ENCODE data around the gene RPS4Y1. TPM values are rescaled to one million over a fixed set of nuclear protein-coding genes. Genes with fewer than 3 reads are reported as not detected.

The RPS4Y1 gene
- total and polyA plus RNA-seq, 2 of the 4 experiments (the other 2 are of a cell fraction) = not detected

GRCh38 chrY:2857068-2857467 lies 15.7 kb downstream of the RPS4Y1 start:
- ATAC-seq (ENCODE audit: low read depth) (no peak), DNase-seq (no peak)
- Histone ChIP-seq H2BK120ac (ENCODE audit: low read depth, low read length) (no peak overlapping the region), H3K4ac (ENCODE audit: low read depth, low read length) (no peak overlapping the region), H3K4me1 (ENCODE audit: control insufficient read depth, insufficient read depth, low read length) (no peaks in the 10 kb centered on the region), H3K79me1 (ENCODE audit: low read depth in 1 of 2, low read length in 2 of 2) (no peaks in the 10 kb centered on the region), H2AFZ (replicated peaks; ENCODE audit: low read length, poor library complexity) (no peak overlapping the region), H3K27ac (ENCODE audit: insufficient read depth, low read length) (no peak overlapping the region), H2BK5ac (ENCODE audit: low read depth, low read length, poor library complexity, severe bottlenecking) (no peak overlapping the region), H3K18ac (ENCODE audit: low read depth, low read length) (no peak overlapping the region), H3K9ac (ENCODE audit: low read depth, low read length) (no peak overlapping the region), H3K23ac (ENCODE audit: low read depth, low read length) (no peak overlapping the region), H3K36me3 (ENCODE audit: control insufficient read depth, insufficient read depth, low read length) (no peaks in the 10 kb centered on the region), H3K14ac (replicated peaks; ENCODE audit: low read depth, low read length) (no peak overlapping the region), H3K27me3 (ENCODE audit: control insufficient read depth, insufficient read depth, low read length) (no peaks in the 10 kb centered on the region), H2BK15ac (ENCODE audit: low read depth, low read length) (no peak overlapping the region), H2BK20ac (ENCODE audit: low read depth, low read length) (no peak overlapping the region), H2AK9ac (replicated peaks; ENCODE audit: low read depth, low read length, poor library complexity) (no peak overlapping the region), H2AK5ac (ENCODE audit: low read depth, low read length) (no peak overlapping the region), H3K9me3 (ENCODE audit: control insufficient read depth, insufficient read depth, low read length) (no peaks in the 10 kb centered on the region), H3K4me3 (ENCODE audit: insufficient read depth, low read depth, low read length) (no peak overlapping the region), H3K4me2 (ENCODE audit: low read depth, low read length) (no peak overlapping the region), H4K5ac (ENCODE audit: low read depth, low read length) (no peak overlapping the region), H4K8ac (ENCODE audit: low read depth in 2 of 2, low read length in 2 of 2) (no peak overlapping the region), H3K56ac (ENCODE audit: extremely low read depth, insufficient read depth, low read length) (no peak overlapping the region), H4K20me1 (ENCODE audit: insufficient read depth, low read length) (no peaks in the 10 kb centered on the region), H4K91ac (ENCODE audit: insufficient read depth, low read depth, low read length) (no peak overlapping the region), H3K9me1 (ENCODE audit: insufficient read depth, low read length) (no peaks in the 10 kb centered on the region)
- TF ChIP-seq RFX5 (IDR thresholded peaks at IDR 0.05; ENCODE audit: low read depth, low read length) = no peak
- TF ChIP-seq FOS (IDR thresholded peaks at IDR 0.05; ENCODE audit: low read depth, low read length) = no peak
- TF ChIP-seq MAZ (IDR thresholded peaks at IDR 0.05; ENCODE audit: borderline replicate concordance, low read depth, low read length) = no peak
- no peak for TF ChIP-seq BHLHE40 (IDR thresholded peaks at IDR 0.05; ENCODE audit: low read depth, low read length)
- TF ChIP-seq CEBPB (IDR thresholded peaks at IDR 0.05; ENCODE audit: low read depth, low read length) = no peak
- TF ChIP-seq NFE2L2 (IDR thresholded peaks at IDR 0.05; ENCODE audit: low read depth, low read length) = no peak
- TF ChIP-seq SMC3 (IDR thresholded peaks at IDR 0.05; ENCODE audit: low read depth, low read length) = no peak
- TF ChIP-seq CHD1 (IDR thresholded peaks at IDR 0.05; ENCODE audit: low read depth, low read length) = no peak
- no peak for TF ChIP-seq MAFK (IDR thresholded peaks at IDR 0.05; ENCODE audit: low read depth, low read length)
- no peak for TF ChIP-seq CTCF (conservative IDR thresholded peaks at IDR 0.05; ENCODE audit: low read depth, low read length)
- TF ChIP-seq, protein P1, sequence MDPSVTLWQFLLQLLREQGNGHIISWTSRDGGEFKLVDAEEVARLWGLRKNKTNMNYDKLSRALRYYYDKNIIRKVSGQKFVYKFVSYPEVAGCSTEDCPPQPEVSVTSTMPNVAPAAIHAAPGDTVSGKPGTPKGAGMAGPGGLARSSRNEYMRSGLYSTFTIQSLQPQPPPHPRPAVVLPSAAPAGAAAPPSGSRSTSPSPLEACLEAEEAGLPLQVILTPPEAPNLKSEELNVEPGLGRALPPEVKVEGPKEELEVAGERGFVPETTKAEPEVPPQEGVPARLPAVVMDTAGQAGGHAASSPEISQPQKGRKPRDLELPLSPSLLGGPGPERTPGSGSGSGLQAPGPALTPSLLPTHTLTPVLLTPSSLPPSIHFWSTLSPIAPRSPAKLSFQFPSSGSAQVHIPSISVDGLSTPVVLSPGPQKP (IDR thresholded peaks at IDR 0.05; ENCODE audit: borderline replicate concordance, low read depth, low read length) = no peak
- TF ChIP-seq RCOR1 (IDR thresholded peaks at IDR 0.05; ENCODE audit: insufficient replicate concordance, low read length) = no peak
- in situ Hi-C loops (cut with MboI; ENCODE audit: low sequenced_read_pairs) (no loop called here), intact Hi-C loops (cut with micrococcal nuclease) (no loop called here), dilution Hi-C loops (cut with HindIII; ENCODE audit: low sequenced_read_pairs, unreplicated experiment) (no loop called here)
- no TSS peak for BruUV-seq (replicated peaks)
- POLR2A ChIA-PET (ENCODE audit: unreplicated experiment) = no interaction called here
- WGBS, 2 experiments (ENCODE audit: extremely low coverage in 2 of 2, insufficient read length in 1 of 2) = no CpG with 5 or more reads among the region's 5 CpGs
- CTCF ChIA-PET = no interaction called here
